HG03039 (cell line): Measurements from ENCODE around the gene DEPDC5.

ENCODE experiments used
- ATAC-seq: cut with Tn5 transposase; IDR thresholded peaks from one replicate; pipeline ENCODE4 v1.9.1; 2021; ENCODE audit warnings: mild to moderate bottlenecking, moderate library complexity; ENCODE audit not compliant: unreplicated experiment

DEPDC5 gene

DNA sequence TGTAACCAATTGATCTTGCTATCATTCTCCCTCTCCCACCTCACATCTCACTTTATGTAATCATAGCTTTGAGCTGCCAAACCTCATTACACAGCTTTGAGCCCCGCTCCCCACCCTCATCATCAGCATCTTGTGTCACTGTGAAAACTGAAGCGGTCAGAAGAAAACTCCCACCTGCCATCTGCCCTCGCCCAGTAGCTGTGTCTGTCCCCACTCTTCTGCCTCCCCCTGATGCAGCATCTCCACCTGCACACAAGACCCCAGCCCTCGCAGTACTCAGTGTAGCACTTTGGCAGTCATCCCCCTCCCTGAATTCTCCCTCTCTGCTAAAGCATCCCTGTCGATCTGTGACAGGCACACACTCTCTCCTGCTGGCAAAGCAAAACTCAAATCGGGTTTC is 130.2 kb downstream of the DEPDC5 start:
- no peak for ATAC-seq

GRCh38 chr22:31891366-31892079 is 137.7 kb downstream of the DEPDC5 start:
- no peak for ATAC-seq

DNA sequence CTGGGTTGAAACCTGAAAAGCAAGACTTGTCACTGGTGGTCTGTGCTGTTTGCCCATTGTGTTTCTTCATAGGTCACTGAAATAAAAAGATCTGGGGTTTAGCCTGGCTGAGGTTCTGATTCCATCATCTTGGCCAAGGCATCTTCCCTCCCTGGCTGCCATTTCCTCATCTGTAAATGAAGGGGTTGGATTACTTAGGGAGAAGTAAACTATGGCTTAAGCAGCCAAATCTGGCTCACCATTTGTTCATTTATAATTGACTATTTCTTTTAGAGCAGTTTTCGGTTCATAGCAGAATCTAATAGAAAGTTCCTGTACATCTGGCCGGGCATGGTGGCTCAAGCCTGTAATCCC is 138.2 kb downstream of the DEPDC5 start:
- no peak for ATAC-seq

GRCh38 chr22:31893460-31893859 is 139.6 kb downstream of the DEPDC5 start:
- ATAC-seq = no peak

DNA sequence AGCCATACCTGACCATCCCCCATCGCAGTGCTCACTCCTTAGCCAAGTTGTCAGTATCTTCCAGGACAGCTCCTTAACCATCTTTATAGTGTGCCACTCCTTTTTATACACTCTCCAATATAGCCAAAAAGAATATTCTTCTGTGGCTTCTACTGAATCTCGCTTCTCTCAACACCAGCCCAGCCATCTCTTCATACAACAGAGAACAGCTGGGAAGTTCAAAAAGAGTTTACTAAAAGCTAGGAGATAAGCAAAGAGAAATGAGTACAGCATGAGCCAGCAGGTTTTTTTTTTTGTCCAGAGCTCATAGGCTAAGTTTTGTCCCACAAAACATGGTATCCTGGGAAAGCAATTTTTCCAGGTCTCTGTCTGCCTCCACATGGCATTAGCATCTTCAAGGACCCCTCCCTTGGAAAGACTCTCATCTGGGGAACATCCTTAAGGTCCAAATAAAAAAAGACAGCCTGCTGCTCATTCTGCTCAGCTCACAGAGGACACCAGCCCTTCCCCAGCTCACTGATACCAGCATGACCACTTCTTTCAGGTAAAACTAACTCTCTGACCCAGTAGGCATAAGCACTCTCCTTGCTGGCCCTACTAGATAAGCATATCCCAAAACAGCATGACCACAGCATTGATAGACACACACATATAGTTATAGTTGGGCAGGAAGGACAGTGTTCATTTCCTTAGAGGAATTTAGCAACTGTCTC is 141.7 kb downstream of the DEPDC5 start:
- no peak for ATAC-seq

- no peak for ATAC-seq
Observed at GRCh38 chr22:31896472-31896871, 142.7 kb downstream of the DEPDC5 start.

DNA sequence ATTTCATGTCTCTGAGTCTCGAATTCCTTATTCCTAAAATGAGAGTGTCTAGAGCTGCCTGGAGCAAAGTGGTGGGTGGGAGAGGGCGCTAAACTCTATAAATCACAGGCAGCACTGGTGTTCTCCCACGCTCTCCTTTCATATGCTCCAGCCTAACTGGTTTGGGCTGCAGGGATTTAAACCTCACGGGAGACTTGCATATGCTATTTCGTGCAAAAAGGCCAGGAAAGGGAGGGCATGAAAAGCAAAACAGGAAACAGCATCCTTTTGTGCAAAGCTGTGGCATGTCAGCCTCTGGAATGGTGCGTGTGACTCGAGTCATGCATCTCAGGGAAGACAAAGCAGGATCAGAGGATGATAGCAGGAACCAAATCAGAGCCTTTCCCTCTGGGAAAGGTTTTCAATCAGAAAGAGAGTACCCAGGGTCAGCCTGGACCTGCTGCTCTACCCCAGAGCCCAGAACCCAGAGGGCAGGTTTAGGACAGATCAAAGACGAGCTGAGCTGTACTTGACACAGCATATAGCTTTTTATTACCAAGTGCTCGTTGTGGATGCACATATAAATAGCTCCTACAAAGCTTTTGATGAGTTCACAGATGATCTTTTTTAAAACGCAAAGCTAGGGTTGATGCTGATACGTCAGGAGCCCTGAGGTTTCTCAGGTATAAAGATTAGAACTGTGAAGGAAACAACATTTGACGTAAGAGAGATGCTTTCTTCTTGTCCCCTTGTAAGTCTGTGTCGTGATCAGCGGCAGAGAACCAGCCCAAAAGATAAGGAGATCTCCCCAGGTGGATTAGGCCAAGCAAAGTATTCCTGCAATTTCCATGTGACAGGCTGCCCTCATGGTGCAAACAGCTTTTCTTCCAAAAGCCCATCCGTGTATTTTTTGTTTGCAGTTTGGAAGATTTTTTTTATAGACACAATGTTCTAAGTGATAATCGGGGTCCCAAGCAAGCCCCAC is 144.3 kb downstream of the DEPDC5 start:
- no peak for ATAC-seq

DNA sequence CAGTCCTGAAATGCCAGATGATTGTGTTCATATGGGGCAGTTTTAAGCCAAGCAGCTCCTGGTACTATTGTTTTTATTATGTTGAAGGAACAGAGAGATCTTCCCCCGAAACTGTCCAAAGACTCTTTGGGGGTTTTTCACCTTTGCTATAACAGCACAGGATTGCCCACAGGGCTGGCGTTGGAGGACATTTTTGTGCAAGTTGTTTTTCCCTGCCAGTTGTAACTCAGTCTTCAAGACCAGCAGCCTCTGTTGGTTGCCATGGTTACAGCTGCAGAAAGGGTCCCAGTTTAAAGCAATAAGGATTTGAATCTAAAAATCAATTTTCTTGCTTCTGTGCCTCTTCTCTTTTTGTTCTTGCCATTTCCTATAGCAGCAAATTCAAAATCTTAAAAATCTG is 145.1 kb downstream of the DEPDC5 start:
- no peak for ATAC-seq

GRCh38 chr22:31899669-31900068 is 145.8 kb downstream of the DEPDC5 start:
- no peak for ATAC-seq

- ATAC-seq = no peak
Observed at GRCh38 chr22:31901388-31902137, 147.7 kb downstream of the DEPDC5 start.

DNA sequence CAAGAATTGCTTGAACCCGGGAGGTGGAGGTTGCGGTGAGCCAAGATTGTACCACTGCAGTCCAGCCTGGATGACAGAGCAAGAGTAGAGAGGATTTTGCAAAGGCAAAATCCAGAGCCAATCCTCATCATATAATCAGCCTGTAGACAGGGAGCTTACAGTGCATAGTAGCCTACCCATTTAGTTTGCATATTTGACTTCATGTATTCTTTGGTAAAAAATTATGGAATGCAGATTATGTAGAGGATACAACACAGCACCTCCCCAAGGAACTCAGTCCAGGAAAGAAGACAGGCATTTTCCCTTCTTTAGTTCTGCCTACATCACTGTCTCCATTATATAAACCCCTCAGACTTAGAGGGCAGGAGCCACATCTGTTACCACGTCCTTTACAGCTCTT is 150.8 kb downstream of the DEPDC5 start:
- no peak for ATAC-seq

GRCh38 chr22:31905356-31905755 is 151.5 kb downstream of the DEPDC5 start:
- no peak for ATAC-seq

DNA sequence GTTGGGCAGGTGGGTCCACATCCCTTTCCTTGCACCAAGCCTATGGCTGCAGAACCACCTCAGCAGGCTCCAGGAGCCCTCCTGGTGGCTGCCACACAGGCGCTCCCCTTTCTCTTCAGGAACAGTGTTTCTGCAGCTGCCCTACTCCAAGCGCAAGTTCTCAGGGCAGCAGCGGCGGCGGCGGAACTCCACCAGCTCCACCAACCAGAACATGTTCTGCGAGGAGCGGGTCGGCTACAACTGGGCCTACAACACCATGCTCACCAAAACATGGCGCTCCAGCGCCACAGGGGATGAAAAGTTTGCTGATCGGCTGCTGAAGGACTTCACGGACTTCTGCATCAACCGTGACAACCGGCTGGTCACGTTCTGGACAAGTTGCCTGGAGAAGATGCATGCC is 152.3 kb downstream of the DEPDC5 start:
- no peak for ATAC-seq

DNA sequence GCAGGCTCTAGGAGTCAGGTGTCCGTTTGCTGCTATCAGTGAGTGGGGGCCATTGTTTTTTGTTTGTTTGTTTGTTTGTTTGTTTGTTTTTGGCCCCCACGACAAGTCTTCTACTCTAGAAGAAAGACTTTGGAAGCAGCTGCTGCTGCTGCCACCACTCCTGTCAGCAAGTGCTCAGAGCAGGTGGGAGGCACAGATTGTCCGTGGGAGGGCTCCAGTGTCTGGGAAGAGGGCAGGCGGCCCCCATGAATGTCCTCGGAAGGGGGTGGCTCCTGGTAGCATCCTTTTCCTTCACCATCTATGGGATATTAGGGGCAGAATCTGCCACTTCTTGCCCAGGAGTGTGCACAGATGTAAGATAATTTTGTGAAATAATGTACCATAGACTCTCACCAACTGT is 152.8 kb downstream of the DEPDC5 start:
- ATAC-seq = no peak

DNA sequence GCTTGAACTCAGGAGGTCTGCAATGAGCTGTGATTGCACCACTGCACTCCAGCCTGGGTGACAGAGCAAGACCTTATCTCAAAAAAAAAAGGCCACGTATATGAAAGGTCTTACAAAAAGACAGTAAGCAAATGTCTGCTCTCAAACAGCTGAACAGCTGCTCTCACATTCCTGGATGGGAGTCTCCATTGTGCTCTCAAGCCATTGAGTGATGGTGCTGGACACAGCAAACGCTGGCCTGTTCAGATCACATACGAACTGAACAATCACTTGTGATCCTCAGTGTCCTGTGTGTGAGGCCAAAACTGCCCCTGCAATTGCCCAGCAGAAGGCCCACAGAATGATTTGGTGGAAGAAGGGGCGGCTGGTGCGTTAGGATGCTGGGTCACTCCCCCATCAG is 156.2 kb downstream of the DEPDC5 start:
- no peak for ATAC-seq

GRCh38 chr22:31911565-31912406 is 158.0 kb downstream of the DEPDC5 start:
- ATAC-seq = no peak

- no peak for ATAC-seq
Observed at GRCh38 chr22:31912407-31912743, 158.6 kb downstream of the DEPDC5 start.

DNA sequence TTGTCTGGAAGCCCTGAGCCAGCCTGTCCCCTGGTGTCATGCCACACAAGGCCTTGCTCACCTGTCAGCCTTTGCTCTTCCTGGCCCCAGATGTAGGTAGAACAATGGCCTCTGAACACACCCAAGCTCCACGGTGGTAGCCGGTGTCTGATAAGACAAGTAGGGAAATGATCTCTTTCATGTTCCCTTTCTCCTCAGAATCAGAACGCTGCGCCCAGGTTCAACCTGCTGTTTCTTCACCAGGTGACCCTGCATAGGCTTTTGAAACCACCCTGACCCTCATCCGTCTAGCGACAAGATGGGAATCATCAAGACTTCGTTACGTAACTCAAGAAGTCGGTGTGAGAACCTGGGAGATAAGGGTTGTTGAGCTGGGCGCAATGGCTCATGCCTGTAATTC is 161.8 kb downstream of the DEPDC5 start:
- ATAC-seq = no peak

DNA sequence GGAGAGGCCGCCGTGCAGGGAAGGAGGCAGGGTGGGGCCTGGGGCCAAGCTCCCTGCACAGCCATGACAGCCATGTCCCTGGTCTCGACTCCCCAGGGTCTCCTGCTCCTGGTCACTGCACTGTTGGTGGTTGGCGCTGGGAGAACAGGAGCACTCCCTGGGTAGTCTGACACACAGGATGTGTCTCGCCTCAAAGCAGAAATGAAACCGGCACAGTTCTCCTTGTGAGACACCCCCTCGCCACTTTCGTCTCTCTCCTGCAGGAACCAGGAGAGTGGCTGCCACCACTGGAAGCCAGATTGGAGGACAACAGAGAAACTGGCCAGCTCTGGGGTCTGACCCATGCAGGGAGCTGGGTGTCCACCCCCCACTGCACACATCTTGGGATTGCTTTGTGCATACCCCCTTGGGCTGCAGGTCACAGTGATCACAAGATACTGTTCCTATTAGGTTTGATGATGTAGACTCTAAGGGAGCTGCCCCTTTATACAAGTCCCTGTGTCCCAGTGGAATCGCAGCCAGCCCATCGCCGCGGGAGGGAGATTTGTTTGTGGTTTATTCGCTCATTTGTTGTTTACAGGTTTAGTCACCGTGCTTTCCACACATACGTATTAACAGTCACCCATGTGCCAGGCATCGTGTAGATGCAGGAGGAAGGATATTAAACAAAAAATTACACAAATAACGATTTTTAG is 163.6 kb downstream of the DEPDC5 start:
- ATAC-seq = no peak

DNA sequence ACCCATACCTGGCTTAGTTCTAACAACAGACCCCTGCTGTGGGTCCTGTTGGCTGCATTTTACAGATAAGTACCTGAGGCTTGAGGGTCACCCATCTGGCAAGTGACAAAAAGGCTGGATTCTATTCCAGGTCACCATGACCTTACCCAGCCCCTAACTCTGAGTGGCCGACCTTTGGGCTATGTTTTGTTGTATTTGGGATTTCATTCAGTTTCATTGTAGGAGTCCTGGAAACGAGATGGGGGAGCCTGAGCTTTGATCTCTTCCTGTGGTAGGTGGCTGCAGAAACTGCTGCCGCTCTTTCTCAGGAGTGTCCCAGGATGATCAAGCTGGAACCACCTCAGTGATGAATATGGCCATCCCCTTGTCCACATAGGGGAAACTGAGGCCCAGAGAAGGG is 165.9 kb downstream of the DEPDC5 start:
- ATAC-seq = no peak
